ENCODE data around the gene FXR2. TPM values are rescaled to one million over a fixed set of nuclear protein-coding genes. Genes with fewer than 3 reads are reported as not detected.

Gene FXR2
- total and polyA plus RNA-seq, 9 of the 15 experiments (the other 6 are each of a cell fraction or from before 2014, with no cell fraction given), result 2.0 to 49.3 (median 24.5) TPM

GRCh38 chr17:7579001-7579833 lies 35.5 kb downstream of the FXR2 start, which contains the start of gene CD68 (continued):
- TF ChIP-seq ZFPM2 (CRISPR knock-in tag; IDR thresholded peaks at IDR 0.05) (peak; percentile 57; the same call in 1 of the 2 replicates), POLR2A (conservative IDR thresholded peaks at IDR 0.05) (peak; percentile 94), RFX1 (IDR thresholded peaks at IDR 0.05) (peak; percentile 88), PML (IDR thresholded peaks at IDR 0.05; ENCODE audit: low read length) (peak; percentile 76), BMI1 (IDR thresholded peaks at IDR 0.05; ENCODE audit: low read length) (peak; percentile 57; the same call in 1 of the 2 replicates), ZKSCAN1 (IDR thresholded peaks at IDR 0.05; ENCODE audit: low read depth, low read length) (0 out of 2 replicates have a peak, but pooled peaks have one; percentile 10), MCM7 (IDR thresholded peaks at IDR 0.05) (no peak), TFAM (CRISPR knock-in tag; conservative IDR thresholded peaks at IDR 0.05) (no peak), MCM5 (IDR thresholded peaks at IDR 0.05; ENCODE audit: low read depth) (no peak), SMC3 (conservative IDR thresholded peaks at IDR 0.05; ENCODE audit: insufficient read depth, low read depth, low read length) (no peak), GABPA (tag; conservative IDR thresholded peaks at IDR 0.05; ENCODE audit: low read depth) (peak; percentile 68), ZBTB40 (IDR thresholded peaks at IDR 0.05) (peak; percentile 55), ZBTB40 (CRISPR knock-in tag; IDR thresholded peaks at IDR 0.05) (no peak), ZNF140 (CRISPR knock-in tag; IDR thresholded peaks at IDR 0.05) (no peak), BRD4 (IDR thresholded peaks at IDR 0.05) (no peak)
- TF ChIP-seq, protein P1, sequence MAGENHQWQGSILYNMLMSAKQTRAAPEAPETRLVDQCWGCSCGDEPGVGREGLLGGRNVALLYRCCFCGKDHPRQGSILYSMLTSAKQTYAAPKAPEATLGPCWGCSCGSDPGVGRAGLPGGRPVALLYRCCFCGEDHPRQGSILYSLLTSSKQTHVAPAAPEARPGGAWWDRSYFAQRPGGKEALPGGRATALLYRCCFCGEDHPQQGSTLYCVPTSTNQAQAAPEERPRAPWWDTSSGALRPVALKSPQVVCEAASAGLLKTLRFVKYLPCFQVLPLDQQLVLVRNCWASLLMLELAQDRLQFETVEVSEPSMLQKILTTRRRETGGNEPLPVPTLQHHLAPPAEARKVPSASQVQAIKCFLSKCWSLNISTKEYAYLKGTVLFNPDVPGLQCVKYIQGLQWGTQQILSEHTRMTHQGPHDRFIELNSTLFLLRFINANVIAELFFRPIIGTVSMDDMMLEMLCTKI (IDR thresholded peaks at IDR 0.05; ENCODE audit: partially characterized antibody), result no peak
- TF ChIP-seq, protein P2, sequence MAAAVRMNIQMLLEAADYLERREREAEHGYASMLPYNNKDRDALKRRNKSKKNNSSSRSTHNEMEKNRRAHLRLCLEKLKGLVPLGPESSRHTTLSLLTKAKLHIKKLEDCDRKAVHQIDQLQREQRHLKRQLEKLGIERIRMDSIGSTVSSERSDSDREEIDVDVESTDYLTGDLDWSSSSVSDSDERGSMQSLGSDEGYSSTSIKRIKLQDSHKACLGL (CRISPR knock-in tag; IDR thresholded peaks at IDR 0.05; ENCODE audit: borderline replicate concordance, poor library complexity, severe bottlenecking), result no peak
- TF ChIP-seq, protein P3, sequence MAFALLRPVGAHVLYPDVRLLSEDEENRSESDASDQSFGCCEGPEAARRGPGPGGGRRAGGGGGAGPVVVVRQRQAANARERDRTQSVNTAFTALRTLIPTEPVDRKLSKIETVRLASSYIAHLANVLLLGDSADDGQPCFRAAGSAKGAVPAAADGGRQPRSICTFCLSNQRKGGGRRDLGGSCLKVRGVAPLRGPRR (CRISPR knock-in tag; IDR thresholded peaks at IDR 0.05), result no peak

Data from K562 (cell line).